GM20431 (cell line): ENCODE measurements around the gene PLEKHF1.

Experiments used
- in situ Hi-C: fragments of 300-500 bp; cut with MseI, MboI; formaldehyde crosslinking; loops from one replicate; pipeline ENCODE4 v1.15.0; 2020; ENCODE audit warnings: low sequenced_read_pairs; ENCODE audit not compliant: unreplicated experiment

Gene PLEKHF1

DNA sequence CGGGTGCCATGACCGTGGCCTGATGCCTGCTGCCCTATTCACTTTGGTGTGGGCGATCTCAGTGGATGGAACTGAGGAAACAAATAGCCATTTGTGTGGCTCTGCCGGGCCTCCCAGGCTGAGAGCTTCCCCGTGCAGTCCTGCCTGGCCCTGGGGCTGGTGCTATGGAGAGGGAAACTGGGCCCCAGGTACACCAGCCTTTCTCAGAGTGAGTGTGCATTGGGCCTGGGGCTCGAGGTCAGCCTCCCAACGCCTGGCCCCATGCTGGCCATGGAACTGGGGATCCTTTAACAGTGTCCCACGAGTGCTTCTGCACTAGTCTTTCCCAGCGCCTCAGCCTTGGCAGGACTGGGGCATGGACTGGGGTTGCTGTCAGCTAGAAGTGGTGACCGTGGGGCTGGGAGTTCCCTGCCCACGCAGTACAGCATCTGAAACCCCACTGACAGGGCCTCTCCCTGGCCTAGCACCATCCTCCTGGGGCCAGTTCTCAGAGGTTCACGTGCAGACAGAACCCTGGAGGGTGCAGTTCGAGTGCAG, 10.5 kb downstream of the PLEKHF1 start:
- in situ Hi-C loops, result no loop called here

DNA sequence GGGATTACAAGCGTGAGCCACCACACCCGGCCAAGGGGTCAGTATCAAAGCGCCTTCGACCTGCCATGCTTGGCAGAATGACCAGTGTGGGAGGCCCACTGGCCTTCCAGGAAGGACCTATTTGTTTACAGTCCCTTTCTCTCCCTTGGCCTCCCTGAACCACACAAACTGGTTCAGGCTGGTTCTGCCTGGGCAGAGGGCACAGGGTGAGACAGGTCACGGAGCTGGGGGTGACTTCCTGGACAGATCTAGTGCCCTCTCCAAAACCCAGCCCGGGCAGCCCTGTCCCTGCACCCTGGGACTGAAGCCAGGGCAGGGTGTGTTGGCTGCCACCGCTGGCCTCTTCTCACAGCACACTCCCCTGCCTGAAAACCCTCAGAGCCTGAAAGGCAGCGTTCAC, 11.3 kb downstream of the PLEKHF1 start:
- in situ Hi-C loops, result no loop called here

DNA sequence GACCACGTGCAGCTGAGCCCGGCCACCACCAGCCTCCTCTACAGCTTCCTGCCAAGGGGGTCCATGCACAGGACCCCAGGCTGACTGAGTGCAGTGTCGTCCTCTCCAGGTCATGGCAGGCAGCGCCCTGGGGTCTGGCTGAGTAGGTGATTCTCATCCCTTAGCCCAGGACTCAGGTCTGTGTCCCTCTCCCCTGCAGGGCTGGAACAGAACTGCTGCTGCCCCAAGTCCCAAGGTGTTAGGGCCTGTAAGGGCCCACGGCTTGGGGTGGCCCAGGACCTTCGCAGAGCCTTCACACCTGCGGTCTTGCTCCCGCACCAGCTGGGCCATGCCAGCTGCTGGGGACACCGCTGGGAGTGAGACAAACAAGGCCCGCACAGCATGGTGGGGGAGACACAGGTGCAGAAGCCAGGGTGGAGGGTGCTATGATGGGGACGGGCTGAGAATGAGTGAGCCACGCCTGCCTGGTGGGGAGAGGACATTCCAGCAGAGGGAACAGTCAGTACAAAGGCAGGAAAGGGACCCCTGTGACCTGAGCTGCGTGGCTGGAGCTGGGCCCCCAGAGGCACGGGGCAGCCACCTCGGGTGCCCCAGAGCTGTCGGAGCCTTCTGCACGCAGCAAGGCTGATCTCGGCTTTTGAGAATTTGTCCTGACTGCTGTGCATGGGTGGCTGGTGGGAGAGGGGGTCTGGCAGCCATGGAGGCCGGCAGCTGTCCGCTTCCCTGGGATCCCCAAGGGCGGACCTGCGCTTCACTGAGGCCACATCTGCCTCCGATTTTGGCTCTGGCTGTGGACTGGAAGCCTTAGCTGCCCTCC, 11.9 kb downstream of the PLEKHF1 start:
- in situ Hi-C loops, result no loop called here

DNA sequence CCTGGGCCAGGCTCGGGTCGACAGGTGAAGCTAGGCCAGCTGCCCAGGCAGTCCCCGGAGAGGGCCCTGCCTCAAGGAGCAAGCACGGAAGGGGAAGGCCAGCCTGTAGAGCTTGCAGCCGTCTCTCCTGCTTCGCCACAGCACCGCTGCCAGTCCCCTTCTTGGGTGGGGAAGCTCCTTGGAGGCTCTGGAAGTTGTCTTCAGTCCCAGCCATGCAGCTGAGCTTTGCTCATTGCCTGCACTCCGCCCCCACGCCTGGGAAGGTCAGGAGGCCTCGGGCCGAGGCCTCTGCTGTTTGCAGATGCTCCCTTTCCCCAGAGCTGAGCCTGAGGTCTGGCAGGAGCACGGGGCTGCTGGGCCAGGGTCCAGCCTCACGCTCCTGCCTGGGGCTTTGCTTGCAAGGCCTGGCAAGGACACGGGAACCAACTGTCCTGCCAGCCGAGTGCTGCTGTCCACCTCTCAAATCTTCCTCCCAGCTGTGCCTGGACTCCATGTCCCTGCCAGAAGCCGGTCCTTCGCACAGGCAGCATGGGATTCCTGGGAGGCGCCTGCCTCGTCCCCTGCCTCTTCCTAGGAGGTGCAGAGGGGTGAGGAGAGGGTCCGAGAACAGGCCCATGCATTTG, 13.3 kb downstream of the PLEKHF1 start:
- in situ Hi-C loops, result no loop called here

DNA sequence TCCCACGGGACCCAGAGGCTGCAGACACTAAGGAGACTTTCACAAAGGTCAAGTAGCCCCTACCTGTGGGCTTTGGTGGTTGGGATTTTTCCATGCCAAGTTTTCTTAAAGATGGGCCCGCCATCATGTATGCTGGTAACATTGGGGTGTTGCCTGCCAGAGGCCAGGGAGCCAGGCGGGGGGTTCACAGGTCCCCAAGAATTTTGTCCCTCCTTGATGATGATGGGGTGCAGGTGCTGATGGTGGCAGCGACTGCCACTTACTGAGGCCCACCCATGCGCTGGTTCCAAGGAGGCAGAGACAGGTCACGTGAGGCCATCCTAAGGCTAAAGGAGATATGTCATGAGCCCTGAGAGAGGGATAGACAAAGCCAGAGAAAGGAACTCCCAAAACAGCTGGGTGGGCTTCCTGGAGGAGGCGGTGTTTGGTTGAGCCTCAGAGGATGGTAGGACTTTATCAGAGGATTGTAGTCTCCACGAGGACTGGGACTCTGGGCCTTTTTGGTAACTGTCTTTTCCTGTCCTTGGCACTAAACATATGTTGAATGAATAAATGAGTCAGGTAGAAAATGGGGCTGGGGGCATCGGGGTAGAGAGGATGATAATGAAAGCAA, 14.4 kb downstream of the PLEKHF1 start:
- in situ Hi-C loops, result no loop called here

DNA sequence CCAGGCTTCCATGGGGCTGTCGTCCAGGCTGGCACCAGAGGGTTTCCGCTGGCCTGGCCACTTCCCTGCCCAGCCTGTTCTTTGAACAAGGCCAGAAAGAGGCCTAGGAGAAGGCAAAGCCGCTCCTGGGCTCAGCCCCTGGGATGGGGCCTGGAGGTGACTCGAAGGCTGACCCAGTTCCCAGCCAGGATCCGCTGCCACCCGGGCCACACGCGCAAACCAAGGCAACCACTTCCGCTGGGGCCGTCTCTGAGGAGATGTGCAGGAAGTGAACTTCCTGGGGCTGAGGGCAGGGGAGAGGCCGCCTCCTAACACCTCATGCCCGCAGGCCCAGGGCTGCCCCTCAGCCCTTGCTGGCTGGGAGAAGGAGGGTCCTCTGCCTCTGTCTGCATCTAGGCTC, 15.2 kb downstream of the PLEKHF1 start:
- in situ Hi-C loops, result no loop called here

DNA sequence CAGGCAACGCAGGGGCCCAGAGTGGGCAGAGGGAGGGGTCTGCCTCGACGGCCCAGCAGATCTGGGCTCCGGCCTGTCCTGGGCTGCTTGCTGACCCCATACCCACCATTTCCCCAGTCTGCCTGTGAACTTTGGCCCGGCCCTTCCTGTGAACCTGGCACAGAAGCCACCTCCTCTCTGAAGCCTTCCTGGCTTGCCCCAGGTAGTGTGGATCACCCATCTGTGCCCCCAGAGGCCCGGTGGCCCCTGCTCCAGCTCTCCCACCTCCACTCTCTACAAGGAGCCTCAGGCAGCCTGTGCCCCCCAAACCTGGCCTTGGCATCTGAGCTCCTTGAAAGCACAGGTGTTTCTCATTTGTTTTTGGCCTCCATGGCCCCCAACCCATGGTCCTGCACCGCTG, 15.7 kb downstream of the PLEKHF1 start:
- in situ Hi-C loops, result no loop called here

DNA sequence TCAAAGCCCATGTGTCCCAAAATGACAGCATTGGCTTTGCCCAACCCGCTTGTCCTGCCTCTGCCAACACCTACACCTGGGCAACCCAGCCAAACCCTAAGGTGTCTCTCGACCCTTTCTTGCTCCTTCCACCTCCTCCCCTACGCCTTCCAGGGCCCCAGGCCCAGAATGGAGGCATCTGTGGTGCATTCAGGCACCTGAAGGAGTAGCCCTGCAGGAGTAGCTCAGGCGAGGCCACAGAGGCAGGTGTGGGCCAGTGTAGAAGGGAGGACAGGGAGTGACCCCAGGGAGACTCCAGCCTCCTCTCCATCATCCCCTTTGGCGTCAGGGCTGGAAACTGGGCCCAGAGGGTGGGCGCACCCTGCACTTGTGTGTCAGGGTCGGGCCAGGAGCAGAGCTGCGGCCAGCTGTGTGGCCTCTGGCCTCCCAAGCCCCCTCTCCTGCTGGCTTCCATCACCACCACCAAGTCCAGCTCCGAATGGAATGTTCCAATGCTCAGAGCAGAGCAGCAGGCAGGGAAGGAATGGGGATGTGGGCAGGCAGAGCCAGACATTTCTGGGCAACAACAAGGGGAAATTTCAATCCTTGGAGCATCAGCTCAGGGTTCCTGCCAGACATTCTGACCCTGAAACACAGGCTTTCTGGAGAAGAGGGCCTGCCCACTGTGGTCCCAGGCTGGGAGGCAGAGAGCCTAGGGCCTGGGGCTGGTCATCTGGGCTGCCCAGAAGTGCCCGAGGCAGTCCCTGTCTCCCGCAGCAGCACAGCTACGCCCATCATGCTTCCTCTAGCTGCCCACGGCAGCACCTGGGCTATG, 16.4 kb downstream of the PLEKHF1 start:
- in situ Hi-C loops, result no loop called here

DNA sequence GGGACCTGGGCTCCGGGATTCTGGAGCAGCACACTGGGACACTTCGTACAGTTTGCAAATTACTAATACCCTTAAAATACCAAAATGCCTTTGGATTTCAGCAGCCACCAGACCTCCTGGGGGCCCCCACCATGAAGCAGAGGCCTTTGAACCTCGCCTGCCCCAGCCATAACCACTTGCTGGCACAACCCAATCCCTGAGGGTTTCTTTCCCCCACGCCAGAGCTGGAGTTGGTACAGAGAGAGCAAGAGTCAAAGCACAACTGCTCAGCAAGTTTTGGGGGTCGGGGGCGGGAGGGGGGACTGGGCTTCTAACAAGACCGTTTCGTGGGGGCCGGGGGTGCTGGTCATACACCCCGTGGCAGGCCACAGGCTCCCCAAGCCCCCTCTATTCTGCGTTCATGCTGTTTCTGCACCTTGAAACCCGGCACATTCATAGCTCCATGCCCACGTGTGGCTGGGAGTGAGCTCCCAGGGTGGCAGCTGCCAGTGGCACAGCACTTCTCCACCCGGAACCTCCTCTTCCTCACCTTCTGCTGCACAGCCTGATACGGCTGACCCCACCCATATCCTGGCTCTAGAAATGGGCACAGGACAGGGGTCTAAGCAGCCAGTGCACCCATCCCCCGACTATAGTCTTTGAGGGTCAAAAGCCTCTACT, 17.1 kb downstream of the PLEKHF1 start:
- in situ Hi-C loops, result no loop called here

DNA sequence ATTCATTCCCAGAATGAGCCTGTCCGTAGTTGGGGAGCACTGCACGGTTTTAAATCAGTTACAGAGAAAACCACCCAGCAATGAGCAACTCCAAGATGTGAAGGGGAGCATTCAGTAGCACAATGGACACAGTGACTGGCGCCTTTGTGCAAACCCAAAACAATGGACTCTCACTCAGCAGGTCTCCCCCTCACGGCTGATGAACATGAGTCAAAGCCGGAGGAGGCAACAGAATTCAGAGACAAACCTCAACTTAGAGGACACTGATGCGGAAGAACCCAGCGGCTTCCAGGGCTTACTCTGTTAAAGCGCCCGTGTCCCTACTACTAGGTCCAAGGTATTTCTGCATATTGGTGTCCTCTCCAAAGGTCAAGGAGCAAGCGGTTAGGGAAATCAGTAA, 17.7 kb downstream of the PLEKHF1 start:
- in situ Hi-C loops, result no loop called here

DNA sequence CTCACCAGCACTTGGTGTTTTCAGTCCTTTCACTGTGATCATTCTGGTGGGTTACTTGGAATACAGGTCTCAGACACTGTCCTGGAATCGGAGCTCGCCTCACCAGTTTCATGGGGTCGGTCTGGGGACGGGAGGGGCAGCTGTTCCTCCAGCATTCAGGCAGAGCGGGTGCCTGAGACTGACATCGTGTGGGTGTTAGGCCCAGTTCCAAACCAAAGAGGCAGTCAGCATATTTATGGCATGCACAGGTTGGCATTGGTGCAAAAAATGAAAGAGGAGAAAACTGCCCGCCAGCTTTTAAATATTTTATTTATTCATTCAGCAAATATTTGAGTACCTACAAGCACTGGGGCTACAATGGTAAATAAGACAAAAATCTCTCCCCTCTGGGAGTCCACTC, 20.1 kb downstream of the PLEKHF1 start:
- in situ Hi-C loops, result no loop called here

DNA sequence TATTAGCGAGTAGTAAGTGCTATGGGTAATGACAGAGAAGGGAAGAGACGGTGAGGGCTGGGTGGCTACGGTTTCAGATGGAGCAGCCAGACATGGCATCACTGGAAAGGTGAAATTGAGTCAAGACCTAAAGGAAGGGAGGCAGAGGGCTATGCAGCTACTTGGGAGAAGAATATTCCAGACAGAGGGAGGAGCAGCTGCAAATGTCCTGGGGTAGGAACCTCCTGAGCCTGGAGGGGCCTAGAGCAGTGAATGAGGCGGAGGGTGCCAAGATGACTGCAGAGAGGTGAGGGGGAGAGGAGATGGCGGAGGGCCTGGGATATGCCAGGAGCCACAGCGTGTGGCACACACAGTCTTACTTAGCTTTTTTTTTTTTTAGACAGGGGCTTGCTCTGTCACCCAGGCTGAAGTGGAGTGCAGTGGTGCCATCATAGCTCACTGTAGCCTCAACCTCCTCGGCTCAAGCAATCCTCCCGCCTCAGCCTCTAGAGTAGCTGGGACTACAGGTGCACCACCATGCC, 21.1 kb downstream of the PLEKHF1 start:
- in situ Hi-C loops, result no loop called here

DNA sequence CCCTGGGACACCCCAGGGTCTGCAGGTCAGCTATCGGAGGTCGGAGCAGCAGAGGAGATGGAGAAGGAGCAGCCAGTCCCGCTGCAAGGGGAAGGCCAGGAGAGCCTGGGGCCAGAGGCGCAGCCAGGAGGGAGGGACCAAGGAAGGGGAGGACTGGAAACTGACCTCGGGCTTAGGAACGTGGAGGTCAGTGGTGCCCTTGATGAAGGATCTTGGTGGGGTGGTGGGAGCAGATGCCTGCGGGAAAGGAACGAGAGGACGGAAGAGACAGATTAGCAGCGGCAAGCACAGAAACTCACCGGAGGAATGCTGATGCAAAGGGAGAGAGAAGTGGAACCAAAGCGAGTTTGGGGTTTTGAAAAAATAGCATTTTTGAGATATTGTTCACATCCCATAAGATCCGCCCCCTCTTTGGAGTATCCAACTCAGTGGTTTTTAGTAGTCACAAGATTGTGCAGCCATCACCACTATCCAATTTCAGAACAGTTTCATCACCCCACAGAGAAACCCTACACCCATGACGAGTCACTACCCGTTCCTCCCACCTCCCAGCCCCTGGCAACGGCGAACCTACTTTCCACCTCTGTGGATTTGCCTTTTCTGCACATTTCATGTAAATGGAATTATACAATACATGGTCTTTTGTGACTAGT, 22.1 kb downstream of the PLEKHF1 start:
- in situ Hi-C loops, result no loop called here

DNA sequence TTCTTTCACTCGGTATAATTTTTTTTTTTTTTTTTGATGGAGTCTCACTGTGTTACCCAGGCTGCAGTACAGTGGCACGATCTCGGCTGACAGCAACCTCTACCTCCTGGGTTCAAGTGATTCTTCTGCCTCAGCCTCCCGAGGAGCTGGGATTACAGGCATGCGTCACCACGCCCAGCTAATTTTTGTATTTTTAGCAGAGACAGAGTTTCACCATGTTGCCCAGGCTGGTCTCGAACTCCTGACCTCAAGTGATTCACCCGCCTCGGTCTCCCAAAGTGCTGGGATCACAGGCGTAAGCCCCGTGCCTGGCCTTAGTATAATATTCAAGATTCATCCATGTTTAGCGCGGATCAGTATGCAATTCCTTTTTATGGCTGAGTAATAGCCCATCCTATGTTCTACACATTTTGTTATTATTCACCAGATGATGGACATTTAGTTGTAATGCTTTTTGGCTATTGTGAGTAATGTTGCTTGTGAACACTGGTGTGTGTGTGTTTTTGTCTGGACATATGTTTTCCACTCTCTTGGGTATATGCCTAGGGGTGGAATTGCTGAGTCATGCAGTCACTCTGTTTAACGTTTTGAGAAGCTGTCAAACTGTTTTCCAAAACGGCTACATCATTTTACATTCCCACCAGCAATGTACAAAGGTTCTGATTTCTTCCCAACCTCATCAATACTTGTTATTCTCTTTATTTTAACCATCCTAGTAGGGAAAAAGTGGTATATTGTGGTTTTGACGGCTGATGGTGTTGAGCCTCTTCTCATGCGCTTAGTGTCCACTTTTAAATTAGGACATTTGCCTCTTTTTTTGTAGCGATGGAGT, 22.9 kb downstream of the PLEKHF1 start:
- in situ Hi-C loops, result no loop called here

DNA sequence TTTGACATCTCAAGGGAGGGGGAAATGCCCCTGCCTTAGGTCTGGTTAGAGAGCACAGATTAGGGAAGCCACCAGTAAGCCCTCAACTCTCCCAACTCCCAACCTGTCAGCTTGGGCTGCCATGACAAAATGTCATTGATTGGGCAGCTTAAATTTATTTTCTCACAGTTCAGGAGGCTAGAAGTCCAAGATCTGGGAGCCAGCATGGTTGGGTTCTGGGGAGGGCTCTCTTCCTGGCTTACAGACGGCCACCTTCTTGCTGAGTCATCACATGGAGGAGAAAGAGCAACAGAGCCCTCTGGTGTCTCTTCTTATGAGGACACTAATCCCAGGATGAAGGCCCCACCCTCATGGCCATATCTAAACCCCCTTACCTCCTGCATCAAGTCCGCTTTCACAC, 25.6 kb downstream of the PLEKHF1 start:
- in situ Hi-C loops, result no loop called here

DNA sequence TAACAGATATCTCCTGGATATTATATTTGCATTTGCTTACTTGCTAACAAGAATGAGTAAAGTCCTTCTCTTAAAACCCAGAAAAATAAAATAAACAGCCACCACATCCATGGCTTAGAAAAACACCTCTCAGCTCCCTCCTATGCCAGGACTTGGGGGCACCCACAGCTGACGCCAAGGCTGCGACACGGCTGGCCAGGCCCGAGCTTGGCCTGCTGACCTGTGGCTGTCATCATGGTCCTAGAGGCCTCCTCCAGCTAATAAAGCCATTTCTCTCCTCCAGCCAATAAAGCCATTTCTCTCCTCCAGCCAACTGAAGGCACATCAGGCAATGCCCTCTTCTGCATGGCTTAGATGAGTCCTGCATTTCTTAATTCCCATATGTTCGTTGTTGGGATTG, 28.9 kb downstream of the PLEKHF1 start:
- in situ Hi-C loops, result no loop called here

DNA sequence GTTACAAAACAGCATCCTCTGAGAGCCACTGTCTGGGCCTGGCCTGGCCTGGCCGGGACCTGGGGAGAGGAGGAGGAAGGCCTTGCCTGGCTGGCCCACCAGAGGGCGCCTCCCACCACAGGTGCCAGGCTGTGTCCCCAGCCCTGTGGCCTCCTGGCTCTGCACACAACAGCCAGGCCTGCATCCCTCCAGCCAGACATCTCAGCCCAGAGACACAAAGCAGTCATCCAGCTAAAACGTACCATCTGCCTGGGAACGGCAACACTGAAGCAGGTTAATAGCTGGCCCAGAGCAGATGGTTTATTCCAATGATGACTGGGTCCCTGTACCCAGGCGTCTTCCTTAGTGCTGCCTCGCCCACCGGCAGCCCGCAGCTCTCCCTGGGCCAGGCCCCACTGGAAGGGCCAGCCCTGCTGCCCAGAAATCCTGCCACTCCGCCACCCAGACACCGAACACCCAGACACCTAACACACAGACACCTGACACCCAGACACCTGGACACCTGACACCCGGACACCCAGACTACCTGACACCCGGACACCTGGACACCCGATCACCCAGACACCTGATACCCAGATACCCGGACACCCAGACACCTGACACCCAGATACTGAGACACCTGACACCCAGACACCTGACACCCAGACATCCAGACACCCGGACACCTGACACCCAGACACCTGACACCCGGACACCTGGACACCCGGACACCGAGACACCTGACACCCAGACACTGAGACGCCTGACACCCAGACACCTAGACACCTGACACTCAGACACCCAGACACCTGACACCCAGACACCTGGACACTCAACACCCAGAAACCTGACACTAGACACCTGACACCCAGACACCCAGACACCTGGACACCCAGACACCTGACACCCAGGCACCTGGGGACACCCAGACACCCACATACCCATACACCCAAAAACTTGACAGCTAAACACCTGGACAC, 29.7 kb downstream of the PLEKHF1 start:
- in situ Hi-C loops, result no loop called here
